ENCODE data around the gene NFE2. TPM values are rescaled to one million over a fixed set of nuclear protein-coding genes. Genes with fewer than 3 reads are reported as not detected.

The NFE2 gene
- total and polyA plus RNA-seq, 4 experiments from 2014 or later = 0.25 TPM; not detected in 3

- intact Hi-C loops (cut with micrococcal nuclease) = no loop called here
- H3K27ac Mint-ChIP-seq = peak overlapping the region in 5 of 7 donors; percentile 32 to 61 (median 51)
- H3K9me3 Mint-ChIP-seq = no peaks in the 10 kb centered on the region
- Histone ChIP-seq H3K27me3 (ENCODE audit: insufficient read depth, low read length) (no peaks in the 10 kb centered on the region), H3K36me3 (ENCODE audit: insufficient read depth, low read length) (peaks cover 27% of the 10 kb centered on the region), H3K4me3 (ENCODE audit: low read length in 2 of 2) (no peak overlapping the region), H3K4me1 (ENCODE audit: insufficient read depth, low read length) (no peaks in the 10 kb centered on the region), H3K27ac (ENCODE audit: low read depth, low read length) (no peak overlapping the region), H3K9me3 (ENCODE audit: control insufficient read depth in 1 of 2, low read length in 2 of 2) (no peaks in the 10 kb centered on the region)
- CTCF ChIA-PET (ENCODE audit: partially characterized antibody) = interaction anchor here (1.1 to 7.4 kb wide), 14 partner anchors 9 to 86 kb away, joined by 3 to 101 read pairs (median 8); partner anchors contain the start of gene COPZ1
- peaks cover 22 to 32% of the 10 kb centered on the region in 2 donors for H3K36me3 Mint-ChIP-seq
- no peaks in the 10 kb centered on the region for H3K27me3 Mint-ChIP-seq
- H3K4me3 Mint-ChIP-seq = no peak overlapping the region
- POLR2A ChIA-PET (ENCODE audit: partially characterized antibody) = no interaction called here
- no peak for DNase-seq
- H3K4me1 Mint-ChIP-seq = peaks cover 6 to 28% (median 15%) of the 10 kb centered on the region in 4 donors
These were observed 37.2 kb upstream of the NFE2 start for GRCh38 chr12:54337854-54338650.

GRCh38 chr12:54337280-54337842, 36.5 kb upstream of the NFE2 start:
- POLR2A ChIA-PET (ENCODE audit: partially characterized antibody) = interaction anchor here (1.4 to 2.8 kb wide), 2 partner anchors 21 to 58 kb away, joined by 3 to 21 read pairs; partner anchors contain the start of gene CBX5
- Mint-ChIP-seq H3K27ac (peak overlapping the region in 3 of 7 donors; percentile 48 to 51 (median 48)), H3K9me3 (no peaks in the 10 kb centered on the region)

GRCh38 chr12:54333420-54334034, 32.7 kb upstream of the NFE2 start:
- no peaks in the 10 kb centered on the region for H3K27me3 Mint-ChIP-seq
- Histone ChIP-seq H3K36me3 (ENCODE audit: insufficient read depth, low read length) (no peaks in the 10 kb centered on the region), H3K9me3 (ENCODE audit: control insufficient read depth in 1 of 2, low read length in 2 of 2) (no peaks in the 10 kb centered on the region), H3K4me3 (ENCODE audit: low read length in 2 of 2) (no peak overlapping the region), H3K27me3 (ENCODE audit: insufficient read depth, low read length) (no peaks in the 10 kb centered on the region), H3K4me1 (ENCODE audit: insufficient read depth, low read length) (peaks cover 42% of the 10 kb centered on the region), H3K27ac (ENCODE audit: low read depth, low read length) (no peak overlapping the region)
- peaks cover 0 to 10% of the 10 kb centered on the region in 2 donors for H3K36me3 Mint-ChIP-seq
- CTCF ChIA-PET (ENCODE audit: partially characterized antibody) = interaction anchor here (1.0 to 7.4 kb wide), 11 partner anchors 8 to 119 kb away, joined by 3 to 101 read pairs (median 5); partner anchors contain the start of gene COPZ1
- peaks cover 30 to 64% (median 40%) of the 10 kb centered on the region in 4 donors for H3K4me1 Mint-ChIP-seq
- POLR2A ChIA-PET (ENCODE audit: partially characterized antibody) = interaction anchor here (0.8 to 2.7 kb wide), 6 partner anchors 9 to 53 kb away, joined by 3 to 13 read pairs (median 4); partner anchors contain the start of genes CBX5, COPZ1 and HNRNPA1
- DNase-seq = no peak
- intact Hi-C loops (cut with micrococcal nuclease) = no loop called here
- peak overlapping the region in 3 of 7 donors; percentile 7 to 80 (median 13) for H3K27ac Mint-ChIP-seq
- H3K9me3 Mint-ChIP-seq = no peaks in the 10 kb centered on the region
- H3K4me3 Mint-ChIP-seq = peak overlapping the region in 1 of 8 donors; percentile 17

More at GRCh38 chr12:54337280-54337842, 36.5 kb upstream of the NFE2 start:
- Histone ChIP-seq H3K27me3 (ENCODE audit: insufficient read depth, low read length) (no peaks in the 10 kb centered on the region), H3K27ac (ENCODE audit: low read depth, low read length) (no peak overlapping the region), H3K4me1 (ENCODE audit: insufficient read depth, low read length) (peaks cover 4% of the 10 kb centered on the region), H3K36me3 (ENCODE audit: insufficient read depth, low read length) (peaks cover 23% of the 10 kb centered on the region), H3K4me3 (ENCODE audit: low read length in 2 of 2) (no peak overlapping the region), H3K9me3 (ENCODE audit: control insufficient read depth in 1 of 2, low read length in 2 of 2) (no peaks in the 10 kb centered on the region)
- CTCF ChIA-PET (ENCODE audit: partially characterized antibody) = interaction anchor here (0.7 to 7.4 kb wide), 17 partner anchors 10 to 1783 kb away, joined by 3 to 101 read pairs (median 7); partner anchors contain the start of gene COPZ1
- H3K36me3 Mint-ChIP-seq = peaks cover 17 to 28% of the 10 kb centered on the region in 2 donors
- H3K4me1 Mint-ChIP-seq = peaks cover 6 to 29% (median 15%) of the 10 kb centered on the region in 4 donors
- H3K27me3 Mint-ChIP-seq = no peaks in the 10 kb centered on the region
- H3K4me3 Mint-ChIP-seq = no peak overlapping the region
- no peak for DNase-seq
- intact Hi-C loops (cut with micrococcal nuclease) = no loop called here

- no peak for DNase-seq
- Mint-ChIP-seq H3K36me3 (peaks cover 0 to 6% of the 10 kb centered on the region in 2 donors), H3K9me3 (no peaks in the 10 kb centered on the region), H3K4me3 (peak overlapping the region in 5 of 8 donors; percentile 35 to 59 (median 43)), H3K27ac (peak overlapping the region; percentile 11 to 86 (median 75)), H3K27me3 (no peaks in the 10 kb centered on the region), H3K4me1 (peaks cover 33 to 72% (median 46%) of the 10 kb centered on the region in 4 donors)
- H3K4me3 ChIP-seq (ENCODE audit: low read length in 2 of 2) = no peak overlapping the region
- H3K27ac ChIP-seq (ENCODE audit: low read depth, low read length) = peak overlapping the region; percentile 19
- H3K27me3 ChIP-seq (ENCODE audit: insufficient read depth, low read length) = no peaks in the 10 kb centered on the region
- H3K4me1 ChIP-seq (ENCODE audit: insufficient read depth, low read length) = peaks cover 58% of the 10 kb centered on the region
- CTCF ChIA-PET (ENCODE audit: partially characterized antibody) = interaction anchor here (1.5 to 6.6 kb wide), 3 partner anchors 10 to 80 kb away, joined by 3 to 67 read pairs (median 7); no protein-coding TSS in a partner anchor
- intact Hi-C loops (cut with micrococcal nuclease) = no loop called here
- H3K36me3 ChIP-seq (ENCODE audit: insufficient read depth, low read length) = no peaks in the 10 kb centered on the region
- no peaks in the 10 kb centered on the region for H3K9me3 ChIP-seq (ENCODE audit: control insufficient read depth in 1 of 2, low read length in 2 of 2)
- POLR2A ChIA-PET (ENCODE audit: partially characterized antibody) = interaction anchor here (2.4 kb wide), 1 partner anchor 28 kb away, joined by 8 read pairs; no protein-coding TSS in a partner anchor
These were observed 30.6 kb upstream of the NFE2 start for GRCh38 chr12:54331461-54331860.

GRCh38 chr12:54330442-54330841, 29.6 kb upstream of the NFE2 start:
- Histone ChIP-seq H3K4me1 (ENCODE audit: insufficient read depth, low read length) (peaks cover 65% of the 10 kb centered on the region), H3K27me3 (ENCODE audit: insufficient read depth, low read length) (no peaks in the 10 kb centered on the region), H3K9me3 (ENCODE audit: control insufficient read depth in 1 of 2, low read length in 2 of 2) (no peaks in the 10 kb centered on the region), H3K36me3 (ENCODE audit: insufficient read depth, low read length) (no peaks in the 10 kb centered on the region), H3K4me3 (ENCODE audit: low read length in 2 of 2) (no peak overlapping the region), H3K27ac (ENCODE audit: low read depth, low read length) (peak overlapping the region; percentile 43)
- no peak for DNase-seq
- POLR2A ChIA-PET (ENCODE audit: partially characterized antibody) = interaction anchor here (2.4 kb wide), 1 partner anchor 29 kb away, joined by 8 read pairs; no protein-coding TSS in a partner anchor
- CTCF ChIA-PET (ENCODE audit: partially characterized antibody) = interaction anchor here (1.5 kb wide), 1 partner anchor 79 kb away, joined by 6 read pairs; no protein-coding TSS in a partner anchor
- peak overlapping the region in 6 of 8 donors; percentile 15 to 78 (median 54) for H3K4me3 Mint-ChIP-seq
- H3K27me3 Mint-ChIP-seq = no peaks in the 10 kb centered on the region
- no peaks in the 10 kb centered on the region for H3K9me3 Mint-ChIP-seq
- H3K4me1 Mint-ChIP-seq = peaks cover 35 to 73% (median 50%) of the 10 kb centered on the region in 4 donors
- intact Hi-C loops (cut with micrococcal nuclease) = no loop called here
- peak overlapping the region; percentile 11 to 92 (median 86) for H3K27ac Mint-ChIP-seq
- H3K36me3 Mint-ChIP-seq = peaks cover 0 to 5% of the 10 kb centered on the region in 2 donors

- Mint-ChIP-seq H3K9me3 (peaks cover 0 to 2% (median 0%) of the 10 kb centered on the region in 8 donors), H3K4me1 (peaks cover 40 to 80% (median 57%) of the 10 kb centered on the region in 4 donors), H3K27ac (peak overlapping the region; percentile 43 to 78 (median 65)), H3K27me3 (no peaks in the 10 kb centered on the region), H3K36me3 (peaks cover 0 to 10% of the 10 kb centered on the region in 2 donors), H3K4me3 (peak overlapping the region in 2 of 8 donors; percentile 23 to 54)
- ChIA-PET CTCF (ENCODE audit: partially characterized antibody) (interaction anchor here (1.5 kb wide), 2 partner anchors 39 to 78 kb away, joined by 5 to 6 read pairs; no protein-coding TSS in a partner anchor), POLR2A (ENCODE audit: partially characterized antibody) (interaction anchor here (0.8 to 2.4 kb wide), 2 partner anchors 29 to 38 kb away, joined by 3 to 8 read pairs; no protein-coding TSS in a partner anchor)
- H3K27me3 ChIP-seq (ENCODE audit: insufficient read depth, low read length) = no peaks in the 10 kb centered on the region
- H3K9me3 ChIP-seq (ENCODE audit: control insufficient read depth in 1 of 2, low read length in 2 of 2) = no peaks in the 10 kb centered on the region
- DNase-seq = no peak
- H3K36me3 ChIP-seq (ENCODE audit: insufficient read depth, low read length) = no peaks in the 10 kb centered on the region
- no peak overlapping the region for H3K27ac ChIP-seq (ENCODE audit: low read depth, low read length)
- intact Hi-C loops (cut with micrococcal nuclease) = no loop called here
- H3K4me3 ChIP-seq (ENCODE audit: low read length in 2 of 2) = no peak overlapping the region
- H3K4me1 ChIP-seq (ENCODE audit: insufficient read depth, low read length) = peaks cover 68% of the 10 kb centered on the region
These were observed 28.9 kb upstream of the NFE2 start for GRCh38 chr12:54329759-54330158.
